SK-N-SH (cell line): ENCODE results near the gene ORMDL2.

Source experiments
- EP300 ChIP-seq, 2 experiments: IDR thresholded peaks; 2 replicates each; pipeline versions ENCODE4 v1.4.0 to v1.6.1; 2012; ENCODE audit warnings: borderline replicate concordance in 1 of 2, low read depth in 1 of 2, low read length in 1 of 2
- EZH2phosphoT487 ChIP-seq: fragments of 200-600 bp; sonication (generic); IDR thresholded peaks from 2 replicates; pipeline ENCODE4 v1.6.1; 2017; ENCODE audit warnings: low read depth, mixed run types, mild to moderate bottlenecking, antibody characterized with exemption, moderate library complexity, borderline replicate concordance
- POLR2AphosphoS5 ChIP-seq: IDR thresholded peaks from 2 replicates; pipeline ENCODE4 v1.6.1; 2012; ENCODE audit warnings: low read depth, low read length
- TF ChIP-seq, protein P1 (sequence below): IDR thresholded peaks from 2 replicates; pipeline ENCODE4; 2012
- TF ChIP-seq, protein P2 (sequence below): IDR thresholded peaks from 2 replicates; pipeline ENCODE4 v1.6.1; 2012; ENCODE audit warnings: mild to moderate bottlenecking, low read depth, low read length, moderate library complexity
- TF ChIP-seq, protein P3 (sequence below): fragments of 200-600 bp; sonication (generic); IDR thresholded peaks from 2 replicates; pipeline ENCODE4 v1.6.1; 2017; ENCODE audit warnings: antibody characterized with exemption, mild to moderate bottlenecking, moderate library complexity

DNA sequence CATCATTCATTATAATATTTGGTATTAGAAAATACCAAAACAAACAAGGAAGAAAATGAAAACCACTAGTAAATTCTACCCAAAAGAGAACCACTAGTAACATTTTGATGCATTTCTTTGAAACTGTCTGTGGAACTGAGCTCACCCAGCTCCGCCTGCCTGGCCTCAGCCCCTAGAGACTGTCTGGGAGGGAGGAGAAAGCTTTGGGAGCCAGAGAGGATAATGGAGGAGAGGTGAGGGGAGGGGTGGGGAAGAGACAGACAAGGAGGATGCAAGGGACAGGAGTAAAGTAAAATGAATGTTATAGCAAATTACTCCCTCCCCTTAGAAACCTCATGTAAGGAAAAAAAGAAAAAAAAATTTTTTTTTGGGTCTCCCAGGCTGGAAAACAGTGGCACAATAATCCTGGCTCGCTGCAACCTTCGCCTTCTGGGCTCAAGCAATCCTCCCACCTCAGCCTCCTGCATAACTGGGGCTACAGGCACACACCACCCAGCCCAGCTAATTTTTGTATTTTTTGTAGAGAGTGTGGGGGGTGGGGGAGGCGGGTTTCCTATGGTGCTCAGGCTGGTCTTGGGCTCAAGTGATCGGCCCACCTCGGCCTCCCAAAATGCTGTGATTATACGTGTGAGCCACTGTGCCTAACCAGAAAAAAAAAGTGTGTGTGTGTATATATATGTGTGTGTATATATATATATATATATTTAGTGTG is 28.1 kb downstream of the ORMDL2 start:
- TF ChIP-seq EZH2phosphoT487: no peak
- TF ChIP-seq, protein P1, sequence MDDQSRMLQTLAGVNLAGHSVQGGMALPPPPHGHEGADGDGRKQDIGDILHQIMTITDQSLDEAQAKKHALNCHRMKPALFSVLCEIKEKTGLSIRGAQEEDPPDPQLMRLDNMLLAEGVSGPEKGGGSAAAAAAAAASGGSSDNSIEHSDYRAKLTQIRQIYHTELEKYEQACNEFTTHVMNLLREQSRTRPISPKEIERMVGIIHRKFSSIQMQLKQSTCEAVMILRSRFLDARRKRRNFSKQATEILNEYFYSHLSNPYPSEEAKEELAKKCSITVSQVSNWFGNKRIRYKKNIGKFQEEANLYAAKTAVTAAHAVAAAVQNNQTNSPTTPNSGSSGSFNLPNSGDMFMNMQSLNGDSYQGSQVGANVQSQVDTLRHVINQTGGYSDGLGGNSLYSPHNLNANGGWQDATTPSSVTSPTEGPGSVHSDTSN: no peak
- TF ChIP-seq, protein P2, sequence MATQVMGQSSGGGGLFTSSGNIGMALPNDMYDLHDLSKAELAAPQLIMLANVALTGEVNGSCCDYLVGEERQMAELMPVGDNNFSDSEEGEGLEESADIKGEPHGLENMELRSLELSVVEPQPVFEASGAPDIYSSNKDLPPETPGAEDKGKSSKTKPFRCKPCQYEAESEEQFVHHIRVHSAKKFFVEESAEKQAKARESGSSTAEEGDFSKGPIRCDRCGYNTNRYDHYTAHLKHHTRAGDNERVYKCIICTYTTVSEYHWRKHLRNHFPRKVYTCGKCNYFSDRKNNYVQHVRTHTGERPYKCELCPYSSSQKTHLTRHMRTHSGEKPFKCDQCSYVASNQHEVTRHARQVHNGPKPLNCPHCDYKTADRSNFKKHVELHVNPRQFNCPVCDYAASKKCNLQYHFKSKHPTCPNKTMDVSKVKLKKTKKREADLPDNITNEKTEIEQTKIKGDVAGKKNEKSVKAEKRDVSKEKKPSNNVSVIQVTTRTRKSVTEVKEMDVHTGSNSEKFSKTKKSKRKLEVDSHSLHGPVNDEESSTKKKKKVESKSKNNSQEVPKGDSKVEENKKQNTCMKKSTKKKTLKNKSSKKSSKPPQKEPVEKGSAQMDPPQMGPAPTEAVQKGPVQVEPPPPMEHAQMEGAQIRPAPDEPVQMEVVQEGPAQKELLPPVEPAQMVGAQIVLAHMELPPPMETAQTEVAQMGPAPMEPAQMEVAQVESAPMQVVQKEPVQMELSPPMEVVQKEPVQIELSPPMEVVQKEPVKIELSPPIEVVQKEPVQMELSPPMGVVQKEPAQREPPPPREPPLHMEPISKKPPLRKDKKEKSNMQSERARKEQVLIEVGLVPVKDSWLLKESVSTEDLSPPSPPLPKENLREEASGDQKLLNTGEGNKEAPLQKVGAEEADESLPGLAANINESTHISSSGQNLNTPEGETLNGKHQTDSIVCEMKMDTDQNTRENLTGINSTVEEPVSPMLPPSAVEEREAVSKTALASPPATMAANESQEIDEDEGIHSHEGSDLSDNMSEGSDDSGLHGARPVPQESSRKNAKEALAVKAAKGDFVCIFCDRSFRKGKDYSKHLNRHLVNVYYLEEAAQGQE: no peak
- TF ChIP-seq, protein P3, sequence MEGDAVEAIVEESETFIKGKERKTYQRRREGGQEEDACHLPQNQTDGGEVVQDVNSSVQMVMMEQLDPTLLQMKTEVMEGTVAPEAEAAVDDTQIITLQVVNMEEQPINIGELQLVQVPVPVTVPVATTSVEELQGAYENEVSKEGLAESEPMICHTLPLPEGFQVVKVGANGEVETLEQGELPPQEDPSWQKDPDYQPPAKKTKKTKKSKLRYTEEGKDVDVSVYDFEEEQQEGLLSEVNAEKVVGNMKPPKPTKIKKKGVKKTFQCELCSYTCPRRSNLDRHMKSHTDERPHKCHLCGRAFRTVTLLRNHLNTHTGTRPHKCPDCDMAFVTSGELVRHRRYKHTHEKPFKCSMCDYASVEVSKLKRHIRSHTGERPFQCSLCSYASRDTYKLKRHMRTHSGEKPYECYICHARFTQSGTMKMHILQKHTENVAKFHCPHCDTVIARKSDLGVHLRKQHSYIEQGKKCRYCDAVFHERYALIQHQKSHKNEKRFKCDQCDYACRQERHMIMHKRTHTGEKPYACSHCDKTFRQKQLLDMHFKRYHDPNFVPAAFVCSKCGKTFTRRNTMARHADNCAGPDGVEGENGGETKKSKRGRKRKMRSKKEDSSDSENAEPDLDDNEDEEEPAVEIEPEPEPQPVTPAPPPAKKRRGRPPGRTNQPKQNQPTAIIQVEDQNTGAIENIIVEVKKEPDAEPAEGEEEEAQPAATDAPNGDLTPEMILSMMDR: no peak
- no peak for TF ChIP-seq POLR2AphosphoS5
- TF ChIP-seq EP300 (IDR thresholded peaks at IDR 0.05; ENCODE audit: borderline replicate concordance in 1 of 2, low read depth in 1 of 2, low read length in 1 of 2): no peak
